NCI-H2196 (cell line): ENCODE data around the gene PIP5K1B.
"Not testable (repeated sequence)": the region's sequence is repeated elsewhere in the genome, so short reads cannot be mapped to it uniquely, and the experiment has no call there.

Experiments
- DNase-seq: peaks from one replicate; lab custom pipeline; 2025; ENCODE audit not compliant: unreplicated experiment; lab: John Stamatoyannopoulos, UW

The PIP5K1B gene

DNA sequence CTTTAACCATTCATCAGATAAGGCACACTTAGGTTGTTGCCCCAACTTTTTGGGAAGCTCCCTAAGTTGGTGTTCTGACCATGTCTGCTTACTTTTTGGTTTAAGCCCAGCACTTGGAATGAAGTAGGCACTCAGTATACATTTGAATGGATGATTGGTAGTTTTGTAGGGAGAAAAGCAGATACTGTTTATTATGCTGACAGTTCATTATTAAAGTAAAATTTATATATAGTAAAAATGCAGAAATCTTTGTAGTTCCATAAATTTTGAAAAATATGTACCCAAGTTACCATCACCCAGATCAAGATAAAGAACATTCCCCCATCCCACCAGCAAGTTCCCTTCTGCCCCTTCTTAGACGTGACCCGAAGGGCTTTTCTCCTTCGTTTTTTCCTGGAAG lies 273.5 kb downstream of the PIP5K1B start:
- DNase-seq = no peak

DNA sequence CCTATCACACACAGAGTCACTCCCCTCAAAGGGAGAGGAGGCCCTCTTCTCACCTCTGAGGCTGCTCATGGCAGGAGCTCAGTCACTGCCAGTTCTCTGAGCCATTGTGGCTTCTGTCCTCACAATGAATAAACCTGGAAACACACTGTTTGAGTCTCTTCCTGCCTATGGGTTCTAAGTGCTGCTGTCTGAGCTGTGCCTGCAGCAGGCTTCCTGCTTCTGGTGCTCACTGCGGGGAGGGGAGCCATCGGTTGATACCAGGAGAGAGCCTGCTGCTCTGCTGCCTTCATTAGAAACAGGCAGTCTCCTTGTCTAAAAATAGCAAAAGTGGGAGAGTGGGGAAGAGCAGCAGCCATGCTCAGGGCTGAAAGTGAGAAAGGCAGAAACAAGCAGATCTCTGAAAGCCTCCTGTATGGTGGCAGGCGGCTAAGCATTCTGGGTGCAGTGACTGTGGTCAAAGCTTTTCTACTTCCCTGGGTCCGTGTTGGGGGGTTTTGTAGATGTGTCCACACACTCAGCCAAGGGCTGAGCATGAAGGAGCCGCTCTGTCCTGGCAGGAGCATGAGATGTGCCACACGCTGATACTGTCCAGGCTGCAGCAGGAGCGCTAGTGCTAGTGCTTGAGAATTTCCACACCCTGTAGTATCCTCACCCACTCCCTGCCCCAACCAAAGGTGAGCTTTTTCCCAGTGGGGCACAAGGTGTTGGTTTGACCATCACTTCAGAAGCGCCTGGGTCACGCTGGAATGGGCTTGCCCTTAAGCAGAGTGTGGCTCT lies 274.7 kb downstream of the PIP5K1B start:
- DNase-seq = no peak

DNA sequence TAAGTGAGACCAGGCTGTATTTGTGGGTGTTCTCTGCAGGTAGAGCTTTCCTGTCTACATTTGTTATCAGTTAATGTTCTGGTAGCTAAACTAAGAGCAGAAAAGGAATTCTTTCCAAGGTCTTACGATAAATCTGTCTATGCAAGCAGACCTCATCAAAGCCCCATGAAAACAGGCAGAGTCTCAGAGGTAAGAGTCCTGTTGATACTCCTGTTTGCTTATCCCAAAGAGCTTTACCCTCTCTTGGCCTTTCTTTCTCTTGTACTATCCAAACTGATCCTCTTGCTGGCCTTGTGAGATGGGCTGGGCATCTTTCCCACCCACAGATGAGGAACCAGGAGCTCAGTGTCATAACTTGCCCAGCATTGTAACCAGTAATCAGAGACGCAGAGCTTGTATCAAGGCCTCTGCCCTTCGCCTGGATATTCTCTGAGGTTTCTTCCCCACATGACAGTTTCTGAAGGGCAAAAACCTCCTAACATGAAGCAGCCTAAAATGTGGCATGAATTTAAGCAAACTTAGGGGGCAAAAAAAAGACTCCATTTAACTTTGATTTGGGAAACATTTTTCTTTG lies 275.4 kb downstream of the PIP5K1B start:
- no peak for DNase-seq

DNA sequence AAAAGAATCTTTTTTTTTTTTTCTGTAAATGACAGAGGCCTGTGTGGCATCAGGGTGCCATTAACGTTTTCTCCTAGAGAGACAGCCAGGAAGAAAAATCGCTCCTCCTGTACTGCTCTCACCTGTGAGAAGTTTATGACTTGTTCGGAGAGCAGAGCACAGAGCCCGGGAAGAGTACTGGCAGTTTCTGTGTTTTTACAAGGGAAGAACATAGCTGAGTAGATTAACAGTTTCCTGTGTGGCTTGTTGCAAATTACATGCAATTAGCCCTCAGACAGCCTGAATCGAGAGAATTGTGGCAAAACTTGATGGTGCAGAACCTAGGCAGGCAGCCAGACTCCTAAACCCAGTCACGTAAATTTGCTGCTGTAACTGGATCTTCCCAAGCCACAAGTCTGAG lies 276.7 kb downstream of the PIP5K1B start:
- peak; percentile 20 for DNase-seq

DNA sequence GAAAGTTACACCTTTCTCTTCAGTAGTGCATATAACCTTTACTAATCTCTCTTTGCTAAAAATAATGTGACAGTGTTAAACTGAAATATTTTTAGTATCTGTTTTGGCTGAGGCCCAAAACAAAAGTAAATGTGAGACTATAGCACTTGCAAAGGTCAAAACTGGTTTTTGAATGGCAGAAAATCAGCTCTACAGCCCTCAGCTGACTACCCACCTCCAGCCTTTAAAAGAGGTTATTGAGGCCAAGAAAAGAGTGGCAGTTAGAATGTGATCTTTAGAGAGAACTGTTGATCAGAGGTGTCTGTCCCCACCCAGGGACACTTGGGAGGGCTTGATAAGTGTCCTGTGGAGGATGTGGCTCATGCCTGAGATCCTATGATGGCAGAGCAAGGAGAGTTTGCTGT lies 278.0 kb downstream of the PIP5K1B start:
- no peak for DNase-seq

DNA sequence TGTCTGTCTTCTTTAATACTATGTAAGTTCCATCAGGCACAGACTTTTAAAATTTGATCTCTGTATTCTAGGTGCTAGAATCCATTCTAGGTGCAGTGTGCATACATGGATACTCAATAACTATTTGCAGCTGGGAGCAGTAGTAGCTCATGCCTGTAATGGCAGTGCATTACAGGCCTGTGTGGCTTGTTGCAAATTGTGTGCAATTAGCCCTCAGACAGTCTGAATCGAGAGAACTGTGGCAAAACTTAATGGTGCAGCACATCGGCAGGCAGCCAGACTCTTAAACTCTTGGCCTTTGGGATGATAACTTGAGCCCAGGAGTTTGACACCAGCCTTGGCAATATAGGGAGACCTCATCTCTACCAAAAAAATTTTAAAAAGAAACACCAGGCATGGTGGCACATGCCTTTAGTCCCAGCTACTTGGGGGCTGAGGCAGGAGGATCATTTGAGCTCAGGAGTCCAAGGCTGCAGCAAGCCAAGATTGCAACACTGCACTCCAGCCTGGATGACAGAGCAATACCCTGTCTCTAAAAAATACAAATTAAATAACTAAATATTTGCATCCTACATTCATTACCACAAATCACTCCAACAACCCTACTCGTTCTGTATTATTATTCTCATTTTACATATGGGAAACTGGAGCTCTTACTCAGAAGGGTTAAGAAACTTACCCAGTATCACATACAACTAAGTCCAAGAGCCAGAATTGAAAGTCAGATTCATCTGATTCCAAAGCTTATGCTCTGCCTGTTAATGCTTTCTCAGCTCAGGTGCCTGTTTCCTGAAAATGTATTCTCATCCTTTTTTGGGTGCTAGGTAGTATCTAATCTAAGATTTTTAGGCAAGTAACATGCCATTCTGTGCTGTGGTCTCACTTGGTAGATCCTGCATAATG lies 278.7 kb downstream of the PIP5K1B start:
- DNase-seq = no peak

DNA sequence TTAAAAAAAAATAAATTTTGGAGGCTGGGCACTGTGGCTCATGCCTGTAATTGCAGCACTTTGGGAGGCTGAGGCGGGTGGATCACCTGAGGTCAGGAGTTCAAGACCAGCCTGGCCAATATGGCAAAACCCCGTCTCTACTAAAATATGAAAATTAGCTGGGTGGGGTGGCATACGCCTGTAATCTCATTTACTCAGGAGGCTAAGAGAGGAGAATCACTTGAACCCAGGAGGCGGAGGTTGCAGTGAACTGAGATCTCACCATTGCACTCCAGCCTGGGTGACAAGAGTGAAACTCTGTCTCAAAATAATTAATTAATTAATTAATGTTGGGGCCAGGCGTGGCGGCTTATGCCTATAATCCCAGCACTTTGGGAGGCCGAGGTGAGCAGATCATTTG lies 281.9 kb downstream of the PIP5K1B start:
- DNase-seq = not testable (repeated sequence)

DNA sequence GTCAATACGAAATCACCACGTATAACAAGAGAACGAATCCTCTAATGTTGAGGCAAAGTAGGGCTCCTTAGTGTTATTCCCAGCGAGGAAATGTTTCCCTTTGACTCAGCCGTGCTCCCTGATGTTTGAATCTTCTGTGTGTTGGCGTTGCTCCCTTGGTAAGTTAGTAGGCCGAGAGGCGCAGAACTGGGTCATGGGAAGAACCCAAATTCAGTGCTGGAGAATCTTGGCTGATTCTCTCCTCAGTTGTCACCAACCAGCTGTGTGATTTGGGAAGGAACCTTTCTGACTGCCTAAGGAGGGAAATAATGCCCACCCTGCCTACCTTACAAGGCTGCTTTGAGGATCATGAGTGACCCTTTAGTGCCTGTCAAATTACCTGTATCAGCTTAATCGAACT lies 286.4 kb downstream of the PIP5K1B start:
- DNase-seq = no peak

DNA sequence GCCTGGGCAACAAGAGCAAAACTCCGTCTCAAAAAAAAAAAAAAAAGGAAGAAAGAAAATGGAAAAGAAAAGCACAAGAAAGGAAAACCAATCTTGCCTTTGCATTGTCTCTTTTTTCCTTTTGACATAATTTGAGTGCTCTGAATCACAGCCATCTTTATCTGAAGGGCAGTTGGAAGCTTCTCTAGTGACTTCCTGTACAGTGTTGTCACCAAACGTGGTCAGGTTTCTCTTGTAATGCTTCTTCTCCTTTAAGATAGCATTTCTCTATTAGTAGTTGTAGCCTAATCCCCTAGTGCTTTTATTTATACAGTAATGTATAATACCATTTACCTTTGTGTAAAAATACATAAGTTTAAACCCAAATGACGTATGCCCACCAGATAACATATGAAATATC lies 290.7 kb downstream of the PIP5K1B start:
- no peak for DNase-seq

DNA sequence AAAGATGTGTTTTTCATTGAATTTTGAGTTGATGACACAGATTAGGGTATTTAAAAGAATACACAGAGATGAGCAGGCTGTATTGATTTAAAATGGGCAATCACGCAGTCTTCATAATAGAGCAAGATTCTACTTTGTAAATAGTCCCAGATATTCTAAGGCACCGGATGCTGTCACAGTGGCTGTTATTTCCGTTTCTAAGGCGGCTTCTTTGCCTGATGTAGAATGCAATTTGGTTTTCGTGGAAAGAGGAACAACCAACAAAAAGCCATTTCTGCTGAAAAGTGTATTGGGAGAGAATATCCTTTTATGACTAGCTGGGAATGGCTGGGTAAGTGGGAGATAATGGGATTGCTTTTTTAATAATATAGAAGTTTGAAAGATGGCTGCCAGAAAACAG lies 291.4 kb downstream of the PIP5K1B start:
- no peak for DNase-seq

DNA sequence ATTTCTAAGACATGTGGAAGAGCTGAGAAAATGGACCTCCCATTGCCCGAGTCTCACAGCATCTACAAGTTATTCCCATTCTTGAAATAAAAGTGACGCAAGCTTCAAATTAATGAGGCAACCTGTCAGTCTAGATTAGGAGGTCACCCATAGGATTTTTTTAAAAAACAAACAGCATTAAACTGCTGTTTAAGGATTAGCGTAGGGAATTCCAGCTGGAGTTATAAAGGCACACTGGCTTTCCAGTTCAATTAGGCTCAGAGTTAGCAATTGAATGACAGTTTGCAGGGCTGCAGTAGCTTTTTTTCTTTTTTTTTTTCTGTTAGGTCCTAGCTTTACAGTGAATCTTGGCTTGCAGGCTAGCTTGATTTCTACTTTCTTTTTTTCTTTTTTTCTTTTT lies 292.6 kb downstream of the PIP5K1B start:
- no peak for DNase-seq

DNA sequence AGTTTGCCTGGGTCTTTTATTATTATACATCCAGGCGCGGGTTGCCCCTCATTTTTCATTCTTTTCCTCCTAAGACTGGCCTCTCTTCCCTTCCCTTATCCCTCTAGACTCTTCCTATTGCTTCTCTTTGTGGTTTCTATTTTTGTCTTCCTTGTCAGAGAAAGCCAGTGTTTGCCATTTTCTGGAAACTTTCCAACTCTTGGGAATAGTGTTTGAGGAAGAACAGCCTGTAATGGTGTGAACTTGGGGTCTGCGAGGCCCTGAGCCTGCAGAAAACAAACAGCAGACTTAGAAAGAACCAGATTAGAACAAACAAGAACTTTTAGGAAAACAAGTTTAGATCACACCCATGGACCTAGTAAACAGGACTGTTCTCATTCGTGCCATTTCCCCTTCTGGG lies 293.3 kb downstream of the PIP5K1B start:
- no peak for DNase-seq

DNA sequence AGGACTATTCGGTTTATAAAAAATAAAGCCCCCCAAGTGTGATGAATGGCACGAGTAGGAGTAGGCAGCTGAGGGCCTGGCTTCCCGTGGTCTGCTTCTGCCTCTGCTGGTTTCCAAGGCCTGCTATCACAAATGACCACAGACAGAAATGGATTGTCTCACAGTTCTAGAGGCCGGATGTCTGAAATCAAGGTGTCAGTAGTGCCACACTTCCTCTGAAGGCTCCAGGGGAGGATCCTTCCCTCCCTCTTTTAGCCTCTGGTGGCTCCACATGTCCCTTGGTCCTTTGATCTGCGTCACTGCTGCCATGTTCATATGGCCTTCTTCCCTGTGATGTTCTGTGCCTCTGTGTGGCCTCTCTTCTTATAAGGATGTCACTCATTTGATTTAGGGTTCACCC lies 293.8 kb downstream of the PIP5K1B start:
- no peak for DNase-seq

DNA sequence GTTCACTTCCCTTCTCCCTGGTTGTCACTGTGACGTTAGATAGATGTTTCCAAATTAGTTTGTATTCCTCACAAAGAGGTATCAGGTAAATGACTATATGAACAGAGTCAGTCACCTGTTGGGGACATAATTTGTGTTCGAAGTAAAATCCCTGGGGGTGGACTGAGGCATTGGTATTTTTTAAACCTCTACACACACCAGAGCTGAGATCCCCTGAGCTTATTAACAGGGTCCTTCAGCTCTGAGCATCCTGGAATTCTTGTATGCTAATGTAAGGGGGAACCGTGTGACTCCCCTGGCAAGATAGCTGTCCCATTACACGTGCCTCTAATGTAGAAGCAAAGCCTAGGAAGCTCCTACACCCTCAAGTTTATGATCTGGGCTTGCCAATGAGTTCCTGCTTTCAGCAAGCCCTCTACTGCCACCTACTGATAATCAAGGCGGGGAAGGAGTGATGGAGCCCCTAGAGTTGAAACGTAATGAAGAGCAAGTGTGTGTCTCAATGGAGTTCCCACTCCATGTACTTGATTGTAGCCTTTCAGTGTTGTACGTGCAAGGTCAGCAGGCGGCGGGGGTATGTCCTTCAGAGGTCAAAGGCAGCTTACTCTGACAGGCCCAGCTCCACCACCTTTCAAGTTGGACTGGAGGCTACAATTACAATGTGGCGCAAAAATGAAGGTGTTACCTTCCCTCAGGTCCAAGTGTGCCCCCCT lies 294.5 kb downstream of the PIP5K1B start:
- peak; percentile 79 for DNase-seq

DNA sequence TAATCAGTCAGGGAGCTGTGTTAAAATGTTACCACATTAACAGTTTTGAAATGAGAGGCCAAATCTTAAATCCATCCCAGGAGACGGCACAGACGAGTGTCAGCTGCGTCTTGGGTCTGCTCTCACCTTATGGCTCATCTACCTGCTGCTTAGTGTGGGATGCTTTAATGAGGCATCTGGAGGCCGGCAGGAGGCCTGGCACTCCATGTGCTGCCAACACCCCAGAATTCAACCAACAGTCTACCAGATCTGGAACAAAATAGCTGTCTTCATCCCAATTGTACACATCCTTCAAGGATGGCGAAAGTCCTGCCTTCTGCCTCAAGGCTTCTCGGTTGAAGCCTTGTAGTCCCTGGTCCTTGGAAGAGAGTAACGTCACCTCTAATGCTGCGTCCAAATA lies 296.9 kb downstream of the PIP5K1B start:
- DNase-seq = no peak

DNA sequence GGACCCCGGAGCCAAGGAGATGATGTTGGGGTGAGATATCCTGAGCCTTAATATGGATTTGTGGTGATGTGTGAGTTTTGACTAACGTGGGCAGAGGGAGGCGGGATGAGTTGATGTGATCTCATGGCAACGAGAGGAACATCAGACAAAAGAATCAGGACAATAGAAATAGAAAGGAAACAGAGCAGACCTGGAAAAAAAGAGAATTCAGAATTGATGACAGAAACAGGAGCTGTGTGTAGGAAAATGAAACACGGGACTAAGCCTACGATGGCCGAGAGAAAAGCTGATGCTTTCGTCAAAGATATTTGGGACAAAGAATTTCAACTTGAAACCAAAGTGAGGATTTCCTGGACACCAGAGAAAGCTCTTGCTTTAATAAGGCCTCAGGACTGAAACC lies 298.0 kb downstream of the PIP5K1B start:
- no peak for DNase-seq

DNA sequence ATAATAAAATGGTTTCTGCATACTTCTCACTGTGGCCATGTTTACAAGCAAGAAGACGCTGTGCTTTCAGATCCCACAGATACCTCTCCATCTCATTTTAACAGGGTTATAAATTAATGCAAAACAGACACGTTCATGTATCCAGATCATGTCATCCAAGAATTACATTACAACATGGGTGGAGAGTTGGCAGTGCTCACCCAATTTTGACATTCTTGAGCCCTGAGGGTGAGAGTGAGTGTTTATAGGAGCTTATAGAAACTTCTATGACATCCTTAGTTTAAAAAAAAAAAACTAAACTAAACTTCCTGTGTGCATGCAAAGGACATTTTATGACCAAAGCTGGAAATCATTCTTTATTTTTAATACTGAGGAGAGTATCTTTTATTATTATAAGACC lies 299.8 kb downstream of the PIP5K1B start:
- DNase-seq = no peak

DNA sequence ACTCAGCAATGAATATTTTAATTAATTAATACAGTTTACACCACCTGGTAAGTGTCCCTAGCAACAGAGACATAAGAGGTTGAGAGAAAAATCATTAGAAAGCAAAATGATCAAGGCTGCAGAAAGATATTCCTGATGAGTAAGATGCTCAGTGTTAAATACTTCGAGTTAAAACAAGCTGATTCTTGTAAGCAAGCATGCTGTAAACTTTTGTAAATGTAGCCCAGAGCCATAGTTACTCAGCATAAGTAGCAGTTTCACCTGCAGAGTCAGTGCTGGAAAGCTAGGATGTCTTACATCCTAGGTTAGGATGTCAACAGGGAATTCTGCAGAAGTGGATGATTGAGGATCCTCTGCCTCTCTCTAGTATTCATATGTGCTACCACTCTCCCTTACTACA lies 304.7 kb downstream of the PIP5K1B start:
- no peak for DNase-seq

DNA sequence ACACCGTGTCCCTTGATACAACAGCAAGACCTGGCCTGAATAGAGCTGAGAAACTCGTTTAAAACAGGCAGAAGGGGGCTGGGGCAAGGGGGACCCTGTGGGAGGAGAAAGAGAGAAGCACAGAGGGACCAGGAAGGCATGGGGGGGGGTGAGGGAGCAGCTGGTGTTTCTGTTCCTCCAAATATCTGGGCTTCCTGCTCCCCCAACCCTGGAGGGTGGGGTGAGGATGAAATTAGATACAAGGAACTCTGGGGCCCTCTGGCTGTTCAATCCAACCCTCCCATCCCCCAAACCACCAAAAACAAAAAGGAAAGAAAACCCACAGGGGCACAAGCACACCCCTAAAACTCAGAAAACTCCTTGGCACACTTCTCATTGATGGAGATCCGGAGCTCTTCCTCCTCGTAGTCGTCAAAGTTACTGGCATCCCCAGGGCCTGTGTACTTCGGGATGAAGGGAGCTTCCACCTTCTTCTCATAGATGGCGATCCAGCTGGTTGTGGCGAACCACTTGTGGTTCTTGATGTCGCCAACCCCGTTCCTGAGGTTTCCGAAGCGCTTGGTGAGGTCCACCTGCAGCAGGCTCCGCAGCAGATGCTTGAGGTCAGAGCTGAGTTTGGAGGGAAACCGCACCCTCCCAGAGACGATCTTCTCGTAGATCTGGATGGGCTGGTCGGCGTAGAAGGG lies 307.8 kb downstream of the PIP5K1B start:
- DNase-seq = no peak

DNA sequence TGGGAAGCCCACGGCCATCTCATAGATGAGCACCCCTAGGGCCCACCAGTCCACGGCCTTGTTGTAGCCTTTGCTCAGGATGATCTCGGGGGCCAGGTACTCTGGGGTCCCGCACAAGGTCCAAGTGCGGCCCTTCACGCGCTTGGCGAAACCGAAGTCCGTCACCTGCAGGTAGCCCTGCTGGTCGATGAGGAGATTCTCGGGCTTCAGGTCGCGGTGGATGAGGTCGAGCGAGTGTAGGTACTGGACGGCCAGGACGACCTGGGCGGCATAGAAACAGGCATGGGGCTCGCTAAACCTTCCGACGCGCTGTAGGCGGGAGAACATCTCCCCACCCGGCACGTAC lies 308.3 kb downstream of the PIP5K1B start:
- no peak for DNase-seq

DNA sequence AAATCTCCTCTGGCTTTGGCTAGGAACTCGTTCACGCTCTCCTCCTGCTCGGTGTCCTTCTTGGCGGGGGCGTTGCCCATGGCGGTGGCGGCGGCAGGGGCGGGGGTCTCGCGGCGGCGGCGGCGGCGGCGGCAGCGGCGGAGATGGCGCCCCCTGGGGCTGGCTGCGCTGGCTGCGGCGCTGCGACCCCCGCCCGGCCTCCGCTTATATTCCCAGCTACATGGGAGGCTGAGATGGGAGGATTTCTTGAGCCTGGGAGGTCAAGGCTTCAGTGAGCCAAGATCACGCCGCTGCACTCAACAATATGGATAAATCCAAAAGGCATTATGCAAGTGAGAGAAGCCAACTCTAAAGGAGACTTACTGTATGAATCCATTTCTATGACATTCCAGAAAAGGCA lies 309.0 kb downstream of the PIP5K1B start, which contains the start of gene PRKACG:
TSS of gene PRKACG (minus strand) at position 101 of the 400 bp plus-strand sequence. CDS start at position 80, 21 bp downstream.
- DNase-seq = no peak
